HepG2 (cell line): Measurements from ENCODE around the gene CCDC116. TPM values are rescaled to one million over a fixed set of nuclear protein-coding genes. Genes with fewer than 3 reads are reported as not detected.
A peak's percentile ranks its signal among the peaks of the same experiment; 100 is the strongest.

Source experiments
- ATF7-NPFF ChIP-seq: sonication (generic); formaldehyde crosslinking; IDR thresholded peaks from 2 replicates; pipeline ENCODE4 v1.8.1; 2023; ENCODE audit warnings: mild to moderate bottlenecking, low read depth, missing genetic modification reagents, moderate library complexity
- CBFB ChIP-seq: sonication (generic); formaldehyde crosslinking; IDR thresholded peaks from 2 replicates; pipeline ENCODE4 v1.4.0; 2020; ENCODE audit warnings: missing genetic modification reagents
- DR1 ChIP-seq: sonication (generic); formaldehyde crosslinking; IDR thresholded peaks from 2 replicates; pipeline ENCODE4 v1.8.0; 2021; ENCODE audit warnings: mild to moderate bottlenecking, missing genetic modification reagents, inconsistent platforms
- EEA1 ChIP-seq: sonication (generic); formaldehyde crosslinking; IDR thresholded peaks from 2 replicates; pipeline ENCODE4 v1.5.1; 2020; ENCODE audit warnings: mild to moderate bottlenecking, missing genetic modification reagents, borderline replicate concordance
- FLYWCH1 ChIP-seq: sonication (generic); formaldehyde crosslinking; IDR thresholded peaks from 2 replicates; pipeline ENCODE4 v1.8.1; 2023; ENCODE audit warnings: mild to moderate bottlenecking, missing genetic modification reagents
- GLMP ChIP-seq: sonication (generic); formaldehyde crosslinking; IDR thresholded peaks from 2 replicates; pipeline ENCODE4 v1.9.0; 2021; ENCODE audit warnings: missing genetic modification reagents, mild to moderate bottlenecking, borderline replicate concordance
- KDM6A ChIP-seq: IDR thresholded peaks from 2 replicates; pipeline ENCODE4 v1.6.1; 2016; ENCODE audit warnings: low read depth
- MEF2D ChIP-seq: sonication (generic); formaldehyde crosslinking; IDR thresholded peaks from 2 replicates; pipeline ENCODE4 v1.5.1; 2020; ENCODE audit warnings: mild to moderate bottlenecking, missing genetic modification reagents
- MNT ChIP-seq: fragments of 450-650 bp; IDR thresholded peaks from 2 replicates; pipeline ENCODE4 v1.6.1; 2016
- MYC ChIP-seq: sonication (generic); formaldehyde crosslinking; IDR thresholded peaks from 2 replicates; pipeline ENCODE4 v1.9.0; 2021; ENCODE audit warnings: missing genetic modification reagents, borderline replicate concordance
- PRPF4 ChIP-seq: fragments of 200-400 bp; formaldehyde crosslinking; IDR thresholded peaks from 2 replicates; pipeline ENCODE4 v1.6.1; 2016; ENCODE audit warnings: low read length, low read depth; ENCODE audit not compliant: poor library complexity, severe bottlenecking
- RARG ChIP-seq: sonication (generic); formaldehyde crosslinking; IDR thresholded peaks from 2 replicates; pipeline ENCODE4 v1.4.0; 2020; ENCODE audit warnings: low read depth, mild to moderate bottlenecking, missing genetic modification reagents
- RNF219 ChIP-seq: sonication (generic); formaldehyde crosslinking; IDR thresholded peaks from 2 replicates; pipeline ENCODE4 v1.5.0; 2020; ENCODE audit warnings: mild to moderate bottlenecking, missing genetic modification reagents
- SOX5 ChIP-seq: IDR thresholded peaks from 2 replicates; pipeline ENCODE4 v1.6.1; 2016; ENCODE audit warnings: borderline replicate concordance
- ZBTB4 ChIP-seq: sonication (generic); formaldehyde crosslinking; IDR thresholded peaks from 2 replicates; pipeline ENCODE4 v1.4.0; 2020; ENCODE audit warnings: missing genetic modification reagents, mild to moderate bottlenecking, borderline replicate concordance
- ZMAT5 ChIP-seq: sonication (generic); formaldehyde crosslinking; IDR thresholded peaks from 2 replicates; pipeline ENCODE4 v1.5.0; 2020; ENCODE audit warnings: mild to moderate bottlenecking, low read depth, missing genetic modification reagents, borderline replicate concordance
- ZNF121 ChIP-seq: sonication (generic); formaldehyde crosslinking; IDR thresholded peaks from 2 replicates; pipeline ENCODE4 v1.5.0; 2020; ENCODE audit warnings: mild to moderate bottlenecking, missing genetic modification reagents
- ZNF552 ChIP-seq: sonication (generic); formaldehyde crosslinking; IDR thresholded peaks from 2 replicates; pipeline ENCODE4 v1.9.0; 2022; ENCODE audit warnings: missing genetic modification reagents, mild to moderate bottlenecking, borderline replicate concordance
- ZNF768 ChIP-seq: sonication (generic); formaldehyde crosslinking; IDR thresholded peaks from 2 replicates; pipeline ENCODE4 v1.4.0; 2020; ENCODE audit warnings: missing genetic modification reagents
- ZSCAN5A ChIP-seq: sonication (generic); formaldehyde crosslinking; IDR thresholded peaks from 2 replicates; pipeline ENCODE4 v1.8.0; 2022; ENCODE audit warnings: mild to moderate bottlenecking, missing genetic modification reagents, borderline replicate concordance
- polyA plus RNA-seq, 8 experiments: library from polyadenylated mRNA; depleted of rRNA in 3 of 8; stranded (reverse) in 7 of 8; unstranded in 1 of 8; fragments of >200 nt; fragmentation: Illumina TruSeq in 4 of 8; extraction: Trizol in 4 of 8; gene quantifications; 2 replicates each; pipeline versions ENCODE4 v1.2.1 to v1.2.3, GENCODE V29; 2011 to 2016; ENCODE audit warnings: low read depth in 4 of 8, missing spikeins in 1 of 8, mixed read lengths in 1 of 8; ENCODE audit not compliant: insufficient read depth in 1 of 8
- total RNA-seq, 5 experiments: library from RNA; depleted of rRNA; stranded (reverse); fragments of >200 nt; fragmentation: Illumina TruSeq; extraction: Trizol; gene quantifications; 2 replicates each; pipeline ENCODE4 v1.2.3, GENCODE V29; 2016; ENCODE audit warnings: low read depth in 1 of 5

The CCDC116 gene
- total and polyA plus RNA-seq, 2 of the 13 experiments (the other 11 are each of a cell fraction or from before 2014, with no cell fraction given): 0.15 to 0.33 TPM

- TF ChIP-seq RNF219 (CRISPR knock-in tag) (no peak), ZNF552 (CRISPR knock-in tag) (no peak), ZNF768 (CRISPR knock-in tag) (0 out of 2 replicates have a peak, but pooled peaks have one; percentile 25), EEA1 (CRISPR knock-in tag) (no peak), ATF7-NPFF (CRISPR knock-in tag) (no peak), ZBTB4 (no peak), FLYWCH1 (CRISPR knock-in tag) (no peak), MYC (CRISPR knock-in tag) (no peak), RARG (CRISPR knock-in tag) (no peak), KDM6A (CRISPR knock-in tag) (no peak), MNT (no peak), CBFB (no peak), PRPF4 (peak; percentile 34), DR1 (CRISPR knock-in tag) (no peak), ZNF121 (peak; percentile 99), SOX5 (CRISPR knock-in tag) (peak; percentile 60; the same call in 1 of the 2 replicates), GLMP (CRISPR knock-in tag) (no peak), ZSCAN5A (CRISPR knock-in tag) (no peak), ZMAT5 (no peak), MEF2D (CRISPR knock-in tag) (no peak)
Observed at GRCh38 chr22:21632237-21632895, at the start of gene CCDC116 (continued).
